GM21360 (cell line): Measurements from ENCODE around the gene MCF2L2.

Experiments
- ATAC-seq: cut with Tn5 transposase; IDR thresholded peaks from one replicate; pipeline ENCODE4 v1.9.1; 2021; ENCODE audit warnings: mild to moderate bottlenecking, moderate library complexity; ENCODE audit not compliant: unreplicated experiment

Gene MCF2L2

DNA sequence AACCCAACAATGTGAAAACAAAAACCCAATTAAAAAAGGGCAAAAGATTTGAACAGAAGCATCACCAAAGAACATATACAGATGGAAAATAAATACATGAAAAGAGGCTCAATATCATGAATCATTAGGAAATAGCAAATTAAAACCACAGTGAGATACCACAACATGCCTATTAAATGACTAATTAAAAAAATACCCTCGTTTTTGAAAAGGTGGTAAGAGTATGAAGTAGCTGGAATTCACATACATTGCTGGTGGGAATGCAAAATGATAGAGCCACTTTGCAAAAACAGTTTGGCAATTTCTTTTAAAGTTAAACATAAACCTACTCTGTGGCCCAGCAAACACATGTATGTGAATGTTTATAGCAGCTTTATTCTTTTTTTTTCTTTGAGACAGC, 99.6 kb downstream of the MCF2L2 start:
- ATAC-seq: no peak

DNA sequence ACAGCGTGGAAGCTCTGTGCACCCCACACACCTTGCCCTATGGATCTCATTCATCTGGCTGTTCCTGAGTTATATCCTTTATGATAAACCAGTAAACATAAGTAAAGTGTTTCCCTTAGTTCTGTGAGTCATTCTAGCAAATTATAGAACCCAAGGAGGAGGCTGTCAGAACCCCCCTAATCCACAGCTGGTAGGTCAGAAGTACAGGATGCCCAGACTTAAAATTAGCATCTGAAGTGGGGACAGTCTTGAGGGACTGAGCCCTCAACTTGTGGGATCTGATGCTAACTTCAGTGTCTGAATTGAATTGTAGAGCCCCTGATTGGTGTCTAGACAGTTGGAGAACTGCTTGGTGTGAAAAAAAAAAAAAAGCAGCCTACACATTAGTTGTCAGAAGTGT, 100.3 kb downstream of the MCF2L2 start:
- ATAC-seq: no peak

DNA sequence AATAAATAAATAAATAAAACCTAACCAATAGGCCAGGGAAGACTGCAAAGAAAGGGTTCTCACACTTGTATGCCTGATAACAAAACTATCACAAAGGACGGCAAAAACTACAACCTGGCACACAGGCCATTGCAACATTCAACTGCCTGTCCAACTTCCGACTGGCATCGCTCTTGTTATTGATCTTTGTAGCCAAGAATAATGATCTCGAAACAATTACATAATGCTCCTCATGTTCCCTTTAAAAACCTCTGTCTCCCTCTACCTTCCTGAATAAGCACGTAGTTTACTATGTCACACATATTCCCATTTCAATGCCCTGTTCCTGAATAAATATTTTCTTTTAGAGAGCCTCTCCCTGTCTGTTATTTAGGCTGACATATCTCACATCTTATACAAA, 101.1 kb downstream of the MCF2L2 start:
- no peak for ATAC-seq

DNA sequence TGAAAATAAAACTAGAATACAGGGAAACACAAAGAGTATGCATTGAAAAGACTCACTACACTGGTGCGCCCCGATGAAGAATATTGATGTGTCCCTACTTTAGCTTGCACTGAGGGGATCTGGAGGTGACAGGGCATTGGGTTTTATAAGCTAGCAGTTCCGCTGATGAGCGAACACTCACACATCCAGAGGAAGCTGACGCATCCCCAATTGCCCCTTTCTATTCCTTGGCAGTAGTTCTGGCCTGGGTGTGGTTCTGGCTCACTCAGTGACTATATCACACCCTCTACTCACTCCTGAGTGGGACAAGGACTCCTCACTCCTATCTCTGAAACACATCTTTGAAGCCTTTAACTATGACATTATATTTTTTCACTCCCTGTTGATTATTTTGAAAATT, 104.3 kb downstream of the MCF2L2 start:
- ATAC-seq: no peak

DNA sequence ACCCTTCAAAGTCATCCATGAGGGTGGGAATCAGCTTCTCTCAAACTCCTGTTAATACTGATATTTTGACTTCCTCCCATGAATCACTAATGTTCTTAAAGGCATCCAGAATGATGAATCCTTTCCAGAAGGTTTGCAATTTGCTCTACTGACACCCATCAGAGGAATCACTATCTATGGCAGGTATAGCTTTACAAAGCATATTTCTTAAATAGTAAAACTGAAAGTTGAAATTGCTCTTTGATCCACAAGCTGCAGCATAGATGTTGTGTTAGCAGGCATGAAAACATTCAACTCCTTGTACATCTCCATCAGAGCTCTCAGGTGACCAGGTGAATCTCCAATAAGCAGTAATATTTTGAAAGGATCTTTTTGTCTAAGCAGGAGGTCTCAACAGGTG, 109.0 kb downstream of the MCF2L2 start:
- no peak for ATAC-seq

DNA sequence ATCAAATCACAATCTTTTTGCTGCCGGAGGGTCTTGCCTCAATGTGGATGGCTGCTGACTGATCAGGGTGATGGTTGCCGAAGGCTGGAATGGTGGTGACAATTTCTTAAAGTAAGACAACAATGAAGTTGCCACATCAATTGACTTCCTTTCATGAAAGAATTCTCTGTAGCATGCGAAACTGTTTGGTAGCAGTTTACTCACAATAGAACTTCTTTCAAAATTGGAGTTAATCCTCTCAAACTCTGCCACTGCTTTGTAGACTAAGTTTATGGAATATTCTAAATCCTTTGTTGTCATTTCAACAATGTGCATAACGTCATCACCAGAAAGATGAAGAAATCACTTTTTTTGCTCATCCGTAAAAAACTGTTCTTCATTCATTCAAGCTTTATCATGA, 109.5 kb downstream of the MCF2L2 start:
- no peak for ATAC-seq

DNA sequence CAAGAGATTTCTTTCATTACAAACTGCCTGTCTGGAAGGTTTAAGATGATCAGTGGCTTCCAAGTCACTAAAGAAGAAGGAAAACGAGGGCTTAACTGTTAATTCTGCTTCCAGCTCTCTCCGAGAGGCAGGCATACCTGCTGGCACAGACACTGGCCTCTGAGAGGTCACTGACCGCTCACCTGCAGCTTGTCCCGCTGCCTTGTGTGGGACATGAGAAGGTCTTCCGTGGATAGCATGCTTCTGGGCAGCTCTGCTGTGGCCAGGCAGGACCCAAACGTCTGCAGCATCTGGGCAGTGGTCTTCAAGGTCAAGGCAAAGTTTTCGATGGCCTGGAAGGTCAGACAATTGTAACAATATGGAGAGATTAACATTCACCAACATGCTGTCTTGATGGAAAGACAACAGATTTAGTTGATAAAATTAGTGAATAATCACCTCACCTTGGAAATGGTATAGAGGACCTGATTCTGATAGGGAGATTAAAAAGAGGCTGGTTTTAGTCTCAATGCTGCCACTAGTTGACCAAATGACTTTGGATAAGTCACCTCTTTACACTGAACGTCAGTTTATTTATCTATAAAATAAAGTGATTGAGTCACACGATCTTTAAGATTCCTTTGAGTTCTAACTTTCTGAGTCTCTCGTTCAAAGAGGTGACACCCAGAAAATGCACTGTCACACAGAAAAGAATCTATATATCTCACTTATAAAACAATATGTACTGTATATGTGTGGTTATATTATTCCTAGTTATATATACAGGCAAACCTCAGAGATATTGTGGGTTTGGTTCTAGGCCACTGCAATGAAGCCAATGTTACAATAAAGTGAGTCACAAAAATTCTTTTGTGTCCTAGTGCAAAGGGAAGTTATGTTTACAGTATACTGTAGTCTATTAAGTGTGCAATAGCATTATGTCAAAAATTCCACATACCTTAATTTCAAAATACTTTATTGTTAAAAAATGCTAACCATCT, 110.2 kb downstream of the MCF2L2 start:
- no peak for ATAC-seq

DNA sequence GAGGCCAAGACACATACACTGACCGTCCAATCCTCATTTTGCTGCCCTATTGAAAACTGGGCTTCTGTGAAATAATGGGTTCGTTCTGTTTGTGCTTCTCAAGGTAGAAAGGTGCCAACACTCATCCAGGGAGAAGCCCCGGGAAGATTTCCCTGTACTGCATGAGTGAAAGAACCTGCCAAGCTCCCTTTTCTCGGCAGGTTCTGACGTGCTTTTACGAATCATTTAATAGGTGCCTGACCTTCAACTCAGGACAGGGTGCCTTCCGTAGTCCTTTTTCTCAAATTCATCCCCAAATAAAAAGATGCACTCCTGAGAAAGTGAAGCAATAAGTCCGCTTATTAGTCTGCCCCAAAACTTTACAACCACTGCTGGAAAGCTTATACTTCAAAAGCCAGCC, 111.1 kb downstream of the MCF2L2 start:
- ATAC-seq: no peak

DNA sequence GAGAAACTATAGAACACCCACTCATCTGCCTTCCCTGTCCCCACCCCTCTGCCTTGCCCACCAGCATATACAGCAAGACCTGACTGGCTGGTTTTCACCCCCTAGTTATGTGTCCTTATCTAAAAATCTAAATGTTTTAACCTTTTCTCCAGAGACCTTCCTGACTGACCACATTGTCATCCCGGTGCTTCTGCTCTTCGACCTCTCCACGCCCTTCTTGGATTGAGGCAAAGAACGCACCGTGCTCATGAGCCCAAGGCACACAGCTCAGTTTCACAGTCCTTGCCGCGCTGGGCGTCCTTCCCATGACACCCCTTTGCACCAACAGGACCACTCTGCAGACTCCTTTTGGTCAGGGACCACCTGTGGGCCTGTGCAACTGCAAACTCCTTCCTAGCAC, 112.7 kb downstream of the MCF2L2 start:
- ATAC-seq: no peak

DNA sequence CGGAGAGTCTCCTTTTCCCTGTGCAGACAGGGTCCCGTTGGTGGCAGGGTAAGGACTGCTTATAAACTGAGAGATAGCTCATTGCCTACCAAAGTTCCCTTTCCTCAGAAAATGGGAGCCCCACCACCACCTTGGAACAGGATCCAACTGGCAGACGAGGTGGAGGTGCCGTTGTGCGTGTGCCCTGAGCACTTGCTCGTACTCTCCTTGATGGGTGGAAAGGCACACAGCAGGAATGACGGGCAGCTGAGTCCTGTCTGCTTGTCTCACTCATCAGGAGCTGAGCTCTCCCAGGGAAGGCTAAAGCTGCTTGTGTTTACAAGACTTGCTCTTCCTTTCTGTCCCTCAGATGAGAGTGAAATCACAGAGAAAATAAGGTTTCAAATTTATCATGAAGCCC, 114.7 kb downstream of the MCF2L2 start:
- no peak for ATAC-seq

DNA sequence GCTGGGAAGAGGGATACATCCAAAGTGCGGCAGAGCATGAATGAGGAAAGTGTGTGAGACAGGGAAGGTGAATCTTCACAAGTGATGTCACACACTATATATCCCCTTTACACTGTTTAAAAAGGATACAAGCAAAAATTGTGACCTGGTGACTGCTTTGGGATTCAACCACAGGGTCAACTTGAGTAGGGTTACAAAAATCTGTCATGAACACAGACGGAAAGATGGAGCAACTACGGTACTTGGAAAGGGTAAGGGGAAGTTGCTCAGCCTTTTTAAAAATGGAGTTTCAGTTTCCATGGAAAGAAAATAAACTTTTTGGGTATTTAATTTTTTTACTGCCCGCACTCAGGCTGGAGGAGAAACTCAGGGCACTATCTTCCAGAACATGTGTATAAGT, 115.1 kb downstream of the MCF2L2 start:
- ATAC-seq: no peak

DNA sequence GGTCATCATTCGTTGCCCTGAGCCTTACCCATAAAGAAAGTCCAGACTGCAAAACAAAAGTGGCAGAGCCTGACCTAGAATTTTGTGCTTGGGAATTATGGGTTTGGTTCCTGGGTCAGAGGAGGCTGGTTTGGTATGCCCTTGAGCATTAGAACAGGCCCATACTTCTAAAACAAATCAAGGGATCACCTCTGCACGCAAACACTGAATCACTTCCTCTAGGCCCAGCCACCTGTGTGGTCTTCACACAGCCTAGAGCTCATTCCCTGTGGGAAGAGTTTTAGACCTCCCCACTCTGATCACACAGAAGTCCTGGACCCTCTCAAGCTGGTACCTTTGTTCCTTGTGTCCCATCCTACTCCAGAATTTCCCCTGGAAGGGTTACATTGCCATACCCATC, 116.0 kb downstream of the MCF2L2 start:
- no peak for ATAC-seq

DNA sequence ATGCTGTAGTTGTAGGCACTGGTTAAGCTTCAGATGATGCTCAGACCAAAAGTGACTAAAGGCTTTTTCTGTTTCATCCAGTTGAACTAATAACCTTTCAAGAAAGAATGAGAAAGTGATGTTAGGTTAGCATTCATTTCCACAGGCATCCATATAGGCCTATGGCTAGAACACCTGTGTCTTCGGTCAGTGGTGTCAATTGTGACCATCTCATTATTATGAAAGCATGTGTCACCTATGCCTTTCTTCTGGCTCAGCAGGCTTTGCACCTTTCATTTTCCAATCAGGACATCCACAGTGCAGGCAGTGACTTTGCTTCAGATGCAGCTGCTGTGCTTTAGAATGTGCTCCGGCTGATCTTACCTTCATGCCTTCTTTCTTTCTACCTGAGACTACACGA, 117.5 kb downstream of the MCF2L2 start:
- ATAC-seq: no peak

DNA sequence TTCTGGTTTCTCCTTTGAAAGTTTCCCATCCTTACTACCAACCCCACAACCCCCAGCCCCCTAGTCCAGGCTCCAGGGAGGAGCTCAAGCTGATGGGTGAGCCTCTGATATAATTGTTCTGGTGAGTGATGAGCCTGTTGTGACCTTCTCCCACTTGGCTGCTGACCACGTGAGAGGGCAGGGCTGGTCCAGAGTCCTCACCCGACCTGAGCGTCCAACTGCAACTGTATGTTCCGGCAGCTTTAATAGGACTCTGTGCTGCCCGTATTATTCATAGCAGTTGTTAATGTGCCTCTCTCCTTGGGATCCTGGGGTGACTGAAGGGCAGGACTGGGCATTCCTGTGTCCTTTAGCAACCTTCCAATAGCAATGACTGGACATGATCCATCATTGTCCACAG, 119.1 kb downstream of the MCF2L2 start:
- no peak for ATAC-seq

DNA sequence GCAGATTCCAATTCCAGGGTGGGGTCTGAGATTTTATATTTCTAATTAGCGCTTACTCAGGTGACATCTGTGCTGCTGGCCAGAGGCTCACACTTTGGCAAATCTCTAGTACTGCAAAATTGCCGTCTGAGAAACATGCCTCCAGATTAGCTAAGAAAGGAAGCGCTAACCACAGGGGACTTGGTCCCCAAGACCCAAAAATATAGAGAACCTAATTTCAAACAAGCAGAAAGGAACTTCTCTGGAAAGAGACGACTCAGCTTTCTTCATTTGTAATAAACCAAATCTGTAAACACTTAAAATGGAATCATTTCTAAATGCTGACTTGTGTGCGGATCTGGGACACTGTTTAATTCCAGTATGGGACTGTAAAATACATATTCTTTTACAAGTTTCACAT, 119.7 kb downstream of the MCF2L2 start:
- no peak for ATAC-seq

DNA sequence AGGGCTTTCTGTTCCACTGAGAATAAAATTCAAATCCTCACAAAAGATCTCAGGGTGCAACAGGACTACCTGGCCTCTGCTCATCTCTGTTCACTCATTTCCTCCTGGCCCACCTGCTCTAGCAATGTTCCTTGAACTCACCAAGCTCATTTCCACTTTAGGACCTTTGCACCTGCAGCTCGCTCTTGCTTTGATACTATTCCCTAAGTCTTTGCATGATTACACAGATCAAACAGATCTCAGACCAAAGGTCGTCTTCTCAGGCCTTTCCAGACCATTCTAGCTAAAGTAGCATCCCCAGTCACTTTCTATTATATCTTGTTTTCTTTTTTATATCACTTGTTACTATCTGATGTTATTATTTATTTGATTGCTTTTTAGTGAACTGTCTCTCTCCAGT, 120.7 kb downstream of the MCF2L2 start:
- ATAC-seq: no peak

DNA sequence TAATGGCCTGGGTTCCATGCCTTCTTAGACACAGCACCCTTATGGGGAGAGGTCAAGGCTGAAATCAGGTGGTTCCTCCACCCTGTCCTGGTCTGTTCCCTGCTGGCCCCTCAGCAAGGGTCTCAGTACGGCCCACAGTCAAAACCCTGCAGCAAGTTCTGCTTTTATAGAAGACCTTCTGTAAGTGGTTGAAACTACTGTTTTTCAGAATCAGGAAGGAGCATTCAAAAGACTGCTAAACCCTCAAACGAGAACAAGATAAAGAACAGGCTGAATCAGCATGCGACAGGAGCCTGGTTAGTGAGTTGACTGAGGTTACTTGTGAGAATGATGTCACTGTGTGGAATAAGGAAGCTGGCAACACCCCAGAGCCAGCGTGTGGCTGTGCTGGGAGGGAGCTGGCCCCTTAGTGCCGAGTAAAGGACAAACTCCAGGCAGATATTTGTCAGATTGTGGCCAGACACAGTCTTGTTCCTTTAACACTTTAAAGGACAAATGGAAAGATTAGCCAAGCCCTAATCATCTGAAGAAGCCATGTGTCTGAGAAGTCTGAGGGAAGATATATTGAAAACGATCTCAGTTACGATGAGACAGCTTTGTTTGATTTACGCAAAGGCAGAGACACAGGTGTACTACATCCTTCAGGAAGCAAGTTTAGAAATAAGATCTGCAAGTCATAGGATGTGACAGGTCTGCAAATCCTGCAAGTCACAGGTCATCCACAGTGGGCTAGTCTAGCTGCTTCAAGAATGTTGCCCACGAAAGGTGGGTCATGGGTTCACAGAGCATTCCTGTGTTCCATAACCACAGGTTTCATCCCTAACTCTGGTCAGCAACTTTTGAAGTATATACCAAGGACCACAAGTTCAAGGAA, 121.4 kb downstream of the MCF2L2 start:
- ATAC-seq: no peak

DNA sequence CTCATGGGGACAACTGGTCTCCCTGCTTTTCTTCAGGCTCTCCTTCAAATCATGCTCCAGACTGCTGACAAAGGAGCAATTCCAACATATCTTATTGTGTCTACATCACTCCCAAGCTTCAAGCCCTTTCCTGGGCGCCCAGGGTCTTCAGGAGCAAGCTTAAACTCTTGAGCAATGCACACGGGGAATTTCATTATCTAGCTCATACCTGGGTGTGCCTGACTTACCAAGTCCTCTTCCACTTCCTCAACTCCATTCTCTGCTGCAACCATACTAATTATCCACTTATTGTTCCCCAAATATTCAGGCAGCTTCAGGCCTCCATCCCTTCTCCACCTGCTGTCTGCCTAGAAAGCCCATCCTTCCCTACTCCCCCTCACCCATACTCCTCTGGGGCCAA, 124.7 kb downstream of the MCF2L2 start:
- no peak for ATAC-seq

DNA sequence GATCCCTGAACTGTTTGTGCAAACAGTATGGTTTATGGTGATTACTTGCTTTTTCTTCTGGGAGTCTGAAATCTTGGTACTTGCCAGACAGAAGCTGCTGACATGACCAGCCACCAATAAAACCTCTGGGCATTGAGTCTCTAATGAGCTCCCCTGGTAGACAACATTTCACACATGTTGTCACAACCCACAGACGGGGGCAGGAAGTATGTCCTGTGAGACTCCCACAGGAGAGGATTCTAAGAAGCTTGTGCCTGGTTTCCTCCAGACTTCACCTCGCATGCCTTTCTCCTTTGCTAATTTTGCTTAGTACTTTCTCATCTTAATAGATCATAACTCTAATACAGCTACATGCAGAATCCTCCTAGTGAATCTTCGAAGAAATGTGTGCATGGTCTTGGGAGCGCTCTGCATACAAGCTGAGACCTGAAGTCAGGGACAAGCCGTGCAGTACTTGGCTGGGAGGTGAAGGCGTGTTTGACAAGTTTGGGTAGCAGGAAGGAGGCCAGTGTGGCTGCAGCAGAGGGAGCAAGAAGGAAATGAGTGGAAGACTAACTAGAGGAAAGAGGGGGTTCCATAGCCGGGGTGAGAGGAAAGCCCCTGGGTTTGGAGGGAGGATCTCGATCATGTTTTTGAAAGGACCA, 126.4 kb downstream of the MCF2L2 start:
- no peak for ATAC-seq

DNA sequence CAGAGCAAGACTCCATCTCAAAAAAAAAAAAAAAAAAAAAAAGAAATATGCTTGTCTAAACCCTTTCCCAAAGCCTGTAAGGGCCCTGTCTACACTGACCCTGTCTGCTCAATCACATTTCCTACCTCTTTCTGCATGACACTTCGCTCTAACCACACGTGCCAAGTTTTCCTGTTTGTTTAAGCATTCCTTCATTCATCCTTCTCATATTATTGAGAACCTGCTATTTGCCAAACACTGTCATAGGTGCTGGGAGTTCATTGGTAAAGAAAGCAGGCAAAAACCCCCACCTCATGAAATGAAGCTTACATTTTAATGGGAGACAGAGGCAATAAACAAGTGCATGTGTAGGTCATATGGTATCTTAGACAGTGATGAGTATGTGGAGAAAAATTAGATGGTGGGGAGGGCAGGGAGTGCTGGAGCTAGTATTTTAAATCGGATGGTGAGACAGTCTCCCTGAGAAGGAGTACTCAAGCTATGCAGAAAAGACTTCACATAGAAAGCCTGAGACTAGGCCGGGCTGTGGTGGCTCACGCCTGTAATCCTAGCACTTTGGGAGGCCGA, 127.3 kb downstream of the MCF2L2 start:
- no peak for ATAC-seq

DNA sequence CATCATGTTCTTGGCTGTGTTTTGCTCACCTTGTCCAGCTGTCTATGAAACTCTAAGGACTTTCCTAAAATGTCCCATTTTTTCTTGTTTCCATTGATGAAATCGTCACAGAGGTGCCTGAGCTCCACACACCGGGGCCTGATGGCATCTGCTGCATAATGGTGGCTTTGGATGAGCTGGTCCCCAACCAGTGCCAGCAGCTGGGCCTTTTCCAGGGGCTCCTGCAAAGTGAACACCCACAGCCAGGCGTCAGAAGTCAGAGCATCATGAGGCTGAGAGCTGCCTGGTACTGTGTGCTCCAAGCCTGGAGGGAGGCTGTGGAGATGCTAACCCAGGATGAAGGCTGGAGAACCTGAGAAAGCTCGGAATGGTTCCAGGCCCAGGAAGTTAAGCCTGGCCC, 128.4 kb downstream of the MCF2L2 start:
- ATAC-seq: no peak
